ENCODE data around the gene NUP214.

- TF ChIP-seq CEBPB (IDR thresholded peaks at IDR 0.05; ENCODE audit: low read depth), result no peak
- no peak for TF ChIP-seq CTCF (IDR thresholded peaks at IDR 0.05 in 2 of 3, conservative IDR thresholded peaks at IDR 0.05 in 1 of 3; ENCODE audit: borderline replicate concordance in 1 of 3, insufficient read depth in 1 of 3, low read depth in 2 of 3, low read length in 2 of 3)
- no peak for TF ChIP-seq POLR2A (IDR thresholded peaks at IDR 0.05; ENCODE audit: borderline replicate concordance, extremely low read depth, insufficient read depth, insufficient read length)
- no peak for TF ChIP-seq EZH2 (IDR thresholded peaks at IDR 0.05)
- TF ChIP-seq REST (IDR thresholded peaks at IDR 0.05; ENCODE audit: low read depth), result no peak
- no peak for TF ChIP-seq ZNF274 (IDR thresholded peaks at IDR 0.05; ENCODE audit: low read depth, low read length)
- no peak for TF ChIP-seq POLR2AphosphoS5 (IDR thresholded peaks at IDR 0.05; ENCODE audit: low read depth, low read length)
- no peak for TF ChIP-seq SP1 (IDR thresholded peaks at IDR 0.05; ENCODE audit: low read depth)
These were observed 129.2 kb downstream of the NUP214 start for GRCh38 chr9:131254626-131255025.
